Renal cortical epithelial cell (primary cell): ENCODE results near the gene ZMAT3. TPM values are rescaled to one million over a fixed set of nuclear protein-coding genes. Genes with fewer than 3 reads are reported as not detected.
"Not testable (repeated sequence)": the region's sequence is repeated elsewhere in the genome, so short reads cannot be mapped to it uniquely, and the experiment has no call there.

Experiments used
- DNase-seq: peaks from one replicate; pipeline ENCODE4 v3.0.0-alpha.2; 2011; ENCODE audit warnings: low read depth
- total RNA-seq: library from RNA; depleted of rRNA; stranded (reverse); fragments of >200 nt; gene quantifications from 2 replicates; pipeline ENCODE4 v1.2.3, GENCODE V29; 2014

Gene ZMAT3
- total RNA-seq, 1 donor from 2014 or later, result 96.9 TPM

GRCh38 chr3:179068779-179069530, 2.7 kb downstream of the ZMAT3 start:
- DNase-seq, result no peak

- no peak for DNase-seq
Measured at GRCh38 chr3:179067839-179068238, 3.8 kb downstream of the ZMAT3 start.

GRCh38 chr3:179067291-179067690, 4.3 kb downstream of the ZMAT3 start:
- no peak for DNase-seq

GRCh38 chr3:179063945-179064560, 7.6 kb downstream of the ZMAT3 start:
- peak; percentile 70 for DNase-seq

- DNase-seq, result no peak
Measured at GRCh38 chr3:179056326-179056725, 15.3 kb downstream of the ZMAT3 start.

GRCh38 chr3:179054565-179054964, 17.0 kb downstream of the ZMAT3 start:
- DNase-seq, result not testable (repeated sequence)

GRCh38 chr3:179046497-179047353, 24.9 kb downstream of the ZMAT3 start:
- DNase-seq, result no peak

- DNase-seq, result no peak
Measured at GRCh38 chr3:179045719-179046402, 25.7 kb downstream of the ZMAT3 start.

GRCh38 chr3:179038899-179039251, 32.7 kb downstream of the ZMAT3 start:
- DNase-seq, result not testable (repeated sequence)

GRCh38 chr3:179038216-179038898, 33.3 kb downstream of the ZMAT3 start:
- no peak for DNase-seq

- peak; percentile 81 for DNase-seq
Measured at GRCh38 chr3:179037351-179037750, 34.3 kb downstream of the ZMAT3 start.

GRCh38 chr3:179036626-179037300, 34.8 kb downstream of the ZMAT3 start:
- no peak for DNase-seq

GRCh38 chr3:179036226-179036625, 35.4 kb downstream of the ZMAT3 start:
- no peak for DNase-seq

- no peak for DNase-seq
Measured at GRCh38 chr3:179035232-179035631, 36.4 kb downstream of the ZMAT3 start.

- not testable (repeated sequence) for DNase-seq
Measured at GRCh38 chr3:179033304-179033657, 38.3 kb downstream of the ZMAT3 start.

- DNase-seq, result not testable (repeated sequence)
Measured at GRCh38 chr3:179032454-179033303, 38.9 kb downstream of the ZMAT3 start.

- peak; percentile 16 for DNase-seq
Measured at GRCh38 chr3:179029096-179029495, 42.5 kb downstream of the ZMAT3 start.

GRCh38 chr3:179028408-179028807, 43.2 kb downstream of the ZMAT3 start:
- no peak for DNase-seq

- DNase-seq, result no peak
Measured at GRCh38 chr3:179027326-179027900, 44.2 kb downstream of the ZMAT3 start.

- peak; percentile 61 for DNase-seq
Measured at GRCh38 chr3:179026636-179027035, 45.0 kb downstream of the ZMAT3 start.
